GM18499 (cell line): ENCODE data around the gene UACA.
"Not testable (repeated sequence)": the region's sequence is repeated elsewhere in the genome, so short reads cannot be mapped to it uniquely, and the experiment has no call there.

Experiments used
- ATAC-seq: cut with Tn5 transposase; IDR thresholded peaks from one replicate; pipeline ENCODE4 v1.9.1; 2021; ENCODE audit warnings: moderate number of reproducible peaks; ENCODE audit not compliant: insufficient read depth, unreplicated experiment

Gene UACA

DNA sequence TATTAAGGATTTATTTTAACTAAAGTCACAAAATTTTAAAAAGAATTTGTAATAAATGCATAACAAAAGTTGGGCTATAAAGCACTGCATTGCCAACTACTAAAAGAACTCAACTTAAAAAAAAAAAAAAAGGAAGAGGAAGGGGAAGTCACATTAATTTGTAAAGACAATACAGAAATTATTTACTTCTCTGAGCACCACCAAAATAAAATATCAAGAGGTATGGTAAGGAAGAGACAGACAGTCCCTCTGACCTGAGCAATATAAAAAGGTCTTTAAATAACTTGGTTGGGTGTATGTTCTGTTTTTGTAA lies 83.5 kb downstream of the UACA start:
- no peak for ATAC-seq

DNA sequence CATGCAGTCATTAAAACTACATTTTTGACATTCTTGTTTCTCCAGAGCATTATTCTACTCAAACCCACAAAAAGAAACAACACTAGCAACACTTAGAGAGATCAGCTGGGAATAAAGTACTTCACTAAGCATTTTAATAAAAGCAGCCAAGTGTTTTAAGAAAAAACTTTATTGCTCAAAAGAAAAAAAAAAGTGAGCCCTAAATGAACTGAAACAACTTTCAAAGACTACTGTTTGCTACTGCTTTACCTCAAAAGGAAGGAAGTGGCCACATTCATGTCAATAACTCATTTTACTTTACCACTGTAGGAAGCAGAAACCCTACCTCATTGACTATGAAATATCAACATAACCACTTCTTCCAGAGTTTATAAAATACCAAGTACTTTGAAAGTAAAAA lies 91.3 kb downstream of the UACA start:
- no peak for ATAC-seq

DNA sequence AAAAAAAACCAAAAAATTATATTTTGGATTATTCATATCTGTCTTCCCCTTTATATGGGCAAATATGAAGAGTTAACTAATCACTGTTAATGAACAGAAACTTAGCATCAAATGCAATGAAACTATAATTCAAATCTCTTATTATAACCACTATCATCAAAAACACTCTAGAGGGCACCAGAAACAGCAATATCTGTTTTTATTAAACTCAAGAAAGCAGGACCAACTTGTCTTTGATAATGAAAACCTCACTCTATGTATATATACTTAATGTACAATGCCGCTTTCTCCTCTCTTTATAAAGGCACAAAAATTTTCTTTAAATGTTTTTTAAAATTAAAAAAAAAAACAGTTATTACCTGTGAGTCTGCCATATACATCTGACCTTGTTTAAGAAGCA lies 92.7 kb downstream of the UACA start:
- ATAC-seq, result no peak

DNA sequence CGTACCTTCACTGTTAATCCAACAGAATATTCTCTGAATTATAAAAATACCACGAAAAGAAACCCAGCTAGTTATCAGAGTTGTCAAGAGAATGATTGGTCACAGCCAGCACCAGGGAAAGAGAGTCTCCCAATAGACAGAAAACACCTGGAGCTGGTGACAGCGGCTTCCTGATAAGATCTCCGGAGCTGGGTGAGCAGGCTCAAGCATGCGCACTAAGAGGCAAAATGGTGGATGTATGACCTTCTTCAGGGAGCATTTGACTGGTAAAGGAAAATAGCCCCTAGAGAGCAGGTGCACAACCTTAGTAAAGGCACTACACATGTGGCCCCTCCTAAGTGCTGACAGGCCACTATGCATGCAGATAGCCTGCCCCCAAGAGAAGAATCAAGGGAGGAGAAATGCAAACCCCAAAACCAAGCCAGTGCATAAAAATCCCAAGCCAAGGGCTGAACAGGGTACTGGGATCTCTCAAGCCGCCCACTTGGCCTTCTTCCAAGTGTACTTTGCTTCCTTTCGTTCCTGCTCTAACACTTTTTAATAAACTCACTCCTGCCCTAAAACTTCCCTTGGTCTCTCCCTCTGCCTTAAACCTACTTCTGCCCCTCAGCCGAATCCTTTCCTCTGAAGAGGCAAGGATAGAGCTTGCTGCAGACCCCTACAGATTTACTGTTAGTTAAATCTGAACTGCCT lies 93.2 kb downstream of the UACA start:
- ATAC-seq, result no peak

DNA sequence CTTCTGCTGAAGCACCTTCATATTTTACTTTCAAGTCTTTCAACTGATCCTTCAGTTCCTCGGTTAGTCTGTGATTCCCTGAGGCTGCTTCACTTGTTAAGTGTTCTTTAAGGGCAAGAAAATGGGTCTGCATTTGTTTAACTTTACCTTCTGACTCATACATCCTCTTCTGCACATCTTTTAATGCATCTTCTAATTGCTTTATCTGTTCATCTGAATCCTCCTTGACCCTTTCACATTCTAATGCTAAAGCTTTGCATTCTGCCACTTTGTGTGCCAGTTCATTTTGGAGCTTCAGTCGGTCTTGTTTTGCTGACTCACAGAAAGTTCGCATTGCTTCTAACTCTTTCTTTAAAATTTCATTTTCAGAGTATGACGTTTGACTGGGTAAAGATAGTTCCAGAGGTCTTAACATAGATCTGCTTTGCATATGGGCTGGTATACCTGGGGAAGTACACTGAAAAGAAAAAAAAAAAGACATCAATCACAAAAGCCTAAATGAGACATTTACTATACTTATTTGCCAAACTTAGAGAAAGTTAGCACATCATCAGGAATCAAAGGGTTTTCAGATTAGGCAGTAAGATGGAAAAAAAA lies 94.3 kb downstream of the UACA start:
- ATAC-seq, result no peak

DNA sequence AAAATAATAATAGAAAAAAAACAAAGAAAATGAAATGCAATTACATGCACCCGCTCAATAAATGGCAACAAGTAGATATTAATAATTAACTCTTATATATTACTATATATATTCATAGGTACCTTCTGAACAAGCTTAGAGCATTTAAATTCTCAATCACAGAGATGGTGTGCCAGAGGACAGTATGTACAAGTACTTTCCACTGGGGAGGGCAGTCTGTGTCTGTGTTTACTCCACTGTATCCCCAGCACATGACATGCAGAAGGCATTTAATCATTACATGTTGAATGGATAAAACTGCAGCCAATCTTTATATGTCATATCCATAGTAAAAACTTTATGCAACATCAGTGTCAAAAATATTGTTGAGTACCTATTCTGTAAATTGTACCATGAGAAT lies 97.8 kb downstream of the UACA start:
- no peak for ATAC-seq

DNA sequence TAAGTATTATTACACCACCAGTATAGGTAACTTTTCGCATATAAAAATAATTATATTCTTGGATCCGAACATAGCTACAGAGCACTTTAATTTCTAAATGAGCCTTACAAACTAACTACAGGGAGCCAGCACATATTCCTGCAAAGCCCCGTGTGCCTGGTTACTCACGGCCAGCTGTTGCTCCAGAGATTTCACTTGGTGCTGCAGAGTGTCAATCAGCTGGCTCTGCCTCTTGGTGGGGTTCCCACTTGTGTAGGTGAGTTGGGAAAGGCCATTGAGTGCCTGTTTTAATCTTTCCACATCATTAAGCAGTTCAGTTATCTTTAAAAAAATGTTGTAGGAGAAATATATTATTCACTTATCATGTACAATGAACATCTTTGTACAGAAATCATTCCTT lies 98.9 kb downstream of the UACA start:
- no peak for ATAC-seq

DNA sequence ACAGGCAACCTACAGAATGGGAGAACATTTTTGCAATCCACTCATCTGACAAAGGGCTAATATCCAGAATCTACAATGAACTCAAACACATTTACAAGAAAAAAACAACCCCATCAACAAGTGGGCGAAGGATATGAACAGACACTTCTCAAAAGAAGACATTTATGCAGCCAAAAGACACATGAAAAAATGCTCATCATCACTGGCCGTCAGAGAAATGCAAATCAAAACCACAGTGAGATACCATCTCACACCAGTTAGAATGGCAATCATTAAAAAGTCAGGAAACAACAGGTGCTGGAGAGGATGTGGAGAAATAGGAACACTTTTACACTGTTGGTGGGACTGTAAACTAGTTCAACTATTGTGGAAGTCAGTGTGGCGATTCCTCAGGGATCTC lies 100.3 kb downstream of the UACA start:
- not testable (repeated sequence) for ATAC-seq

DNA sequence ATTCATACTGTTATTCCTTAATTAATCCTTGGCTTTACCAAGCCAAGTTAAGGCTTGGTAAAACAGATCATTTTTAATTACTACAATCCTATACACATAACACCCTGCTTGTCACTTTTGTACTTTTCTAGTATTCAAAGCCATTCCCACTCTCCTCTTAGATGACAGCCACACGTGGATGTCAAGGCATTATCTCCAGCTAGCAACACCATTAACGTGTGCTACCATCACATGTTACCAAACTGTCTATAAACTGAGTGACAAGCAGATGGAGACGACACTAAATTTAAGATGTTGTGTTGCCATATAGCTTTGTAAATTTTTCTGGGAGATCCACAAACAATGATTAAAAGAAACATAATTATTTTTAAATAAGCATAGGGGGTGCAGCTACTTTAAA lies 103.7 kb downstream of the UACA start:
- no peak for ATAC-seq

DNA sequence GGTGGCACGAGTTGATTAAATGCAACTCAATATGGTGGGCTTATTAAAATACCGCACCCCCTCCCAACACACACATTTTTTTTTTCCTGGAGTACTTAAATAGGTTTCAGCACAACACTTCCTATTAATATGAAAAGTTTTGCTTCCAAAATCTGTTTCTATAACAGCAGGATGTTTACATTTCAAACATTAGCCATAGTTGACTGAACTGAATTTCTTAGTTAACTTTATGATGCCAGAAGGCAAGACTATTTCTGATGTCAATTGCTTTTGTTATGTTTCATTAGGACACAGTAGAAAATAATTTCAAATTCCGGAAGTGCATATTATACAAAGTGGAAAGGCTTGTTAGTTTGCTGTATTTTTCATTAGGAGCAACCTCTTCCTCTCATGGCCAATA lies 104.7 kb downstream of the UACA start:
- ATAC-seq, result no peak

DNA sequence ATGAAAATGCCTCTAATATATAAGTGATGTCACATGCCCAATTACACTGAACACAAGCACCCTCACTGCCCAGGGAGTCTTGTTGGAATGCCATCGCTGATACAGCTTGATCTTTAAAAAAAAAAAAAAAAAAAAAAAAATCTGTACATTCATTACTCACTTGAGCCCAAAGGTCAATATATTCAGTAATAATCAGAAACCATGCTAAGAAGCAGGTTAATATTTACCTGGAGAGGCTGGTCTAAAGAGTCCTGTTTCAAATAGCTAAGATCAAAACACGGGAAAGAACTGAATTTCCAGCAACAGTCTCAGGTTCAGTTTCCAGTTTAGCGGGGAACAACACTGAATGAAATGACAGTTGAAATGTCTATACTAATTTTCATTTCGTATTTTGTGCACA lies 109.9 kb downstream of the UACA start:
- ATAC-seq, result no peak

DNA sequence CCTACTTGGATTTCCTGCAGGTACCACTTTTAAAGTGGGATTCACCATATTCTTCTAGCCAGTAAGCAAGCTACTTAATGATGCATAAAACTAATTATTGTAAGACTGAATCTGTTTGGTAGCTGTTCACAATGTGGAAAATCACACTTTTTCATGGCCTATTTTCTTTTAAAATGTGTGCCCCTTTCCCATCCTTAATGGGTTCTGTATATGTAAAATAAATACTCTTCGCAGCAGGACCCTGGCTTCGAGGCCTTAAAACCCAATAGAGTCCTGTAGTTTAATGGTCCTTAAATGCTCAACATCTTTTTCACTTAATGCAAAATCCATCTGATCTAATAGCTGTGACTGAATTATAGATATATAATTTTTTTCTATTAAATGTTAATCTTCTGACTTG lies 111.0 kb downstream of the UACA start:
- no peak for ATAC-seq

DNA sequence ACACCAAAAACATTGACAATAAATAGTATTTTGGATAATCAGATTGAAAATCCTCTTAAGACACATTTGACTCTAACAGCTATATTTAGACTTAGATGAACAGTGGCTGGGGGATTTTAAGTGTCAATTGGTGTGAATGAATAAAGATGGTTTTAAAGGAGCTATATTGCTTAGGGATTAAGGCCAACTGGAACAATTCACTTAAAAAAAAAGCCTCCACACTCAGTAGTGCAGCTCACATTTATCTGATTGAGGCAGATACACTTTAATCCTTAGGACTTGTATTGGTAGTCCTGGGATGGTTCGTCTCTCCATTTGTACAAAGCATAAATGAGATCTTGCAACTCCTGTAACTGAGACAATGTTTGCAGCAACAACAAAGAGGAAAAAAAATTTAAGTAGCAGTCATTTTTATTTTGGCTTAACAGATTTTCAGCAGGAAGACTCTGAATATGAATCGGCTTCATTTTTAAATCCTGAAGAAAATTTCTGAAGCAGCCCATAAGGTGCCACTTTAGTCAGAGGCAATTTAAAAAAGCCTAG lies 112.0 kb downstream of the UACA start:
- ATAC-seq, result no peak

DNA sequence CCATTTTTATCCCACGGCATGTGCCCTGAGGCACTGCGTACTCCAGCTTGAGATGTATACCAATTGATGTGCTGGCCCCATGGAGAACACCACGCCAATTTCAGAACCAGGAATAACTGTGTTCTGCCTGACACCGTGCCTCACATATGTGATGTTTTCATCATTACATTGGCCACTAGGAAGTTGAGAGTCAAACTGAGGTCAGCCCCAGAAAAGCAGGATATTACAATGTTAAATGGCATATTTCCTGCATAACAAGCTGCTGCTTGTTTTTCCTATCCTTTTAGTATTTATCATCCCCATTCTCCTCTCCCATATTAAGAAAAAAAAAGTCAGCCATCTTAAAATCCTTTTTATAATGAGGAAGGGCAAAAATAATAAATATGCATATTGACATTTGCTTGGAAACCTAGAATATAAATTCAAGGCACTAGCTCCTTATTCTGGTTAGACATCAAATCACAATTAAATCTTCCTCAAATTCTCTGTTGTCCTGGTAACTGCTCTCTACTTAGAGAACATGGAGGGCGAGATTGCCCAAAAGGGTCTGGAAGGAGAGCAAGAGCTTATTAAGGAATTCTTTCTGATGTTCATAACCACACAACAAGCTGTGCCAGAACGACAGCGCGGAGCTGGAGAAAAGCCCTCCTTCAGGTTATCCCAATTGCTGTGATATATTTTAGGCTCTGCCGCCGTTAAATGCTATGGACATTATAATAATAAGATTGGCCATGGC lies 112.6 kb downstream of the UACA start:
- no peak for ATAC-seq

DNA sequence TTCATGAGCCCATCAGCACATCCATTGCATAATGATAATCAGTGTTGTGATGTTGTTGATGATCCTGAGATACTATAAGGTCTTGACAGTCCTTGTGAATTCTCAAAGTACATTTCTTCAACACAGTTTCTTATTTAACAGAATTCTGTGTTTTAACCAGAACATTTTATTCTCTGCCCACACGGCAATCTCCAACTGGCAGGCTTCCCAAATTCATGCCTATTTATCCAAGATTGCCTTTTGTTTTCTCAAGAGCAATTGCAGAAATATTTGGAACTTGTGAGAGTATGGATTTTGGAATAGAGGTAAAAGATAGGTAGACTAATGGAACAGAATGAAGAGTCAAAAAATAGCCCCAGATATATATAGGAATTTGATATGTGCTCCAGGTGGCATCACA lies 116.0 kb downstream of the UACA start:
- ATAC-seq, result no peak

DNA sequence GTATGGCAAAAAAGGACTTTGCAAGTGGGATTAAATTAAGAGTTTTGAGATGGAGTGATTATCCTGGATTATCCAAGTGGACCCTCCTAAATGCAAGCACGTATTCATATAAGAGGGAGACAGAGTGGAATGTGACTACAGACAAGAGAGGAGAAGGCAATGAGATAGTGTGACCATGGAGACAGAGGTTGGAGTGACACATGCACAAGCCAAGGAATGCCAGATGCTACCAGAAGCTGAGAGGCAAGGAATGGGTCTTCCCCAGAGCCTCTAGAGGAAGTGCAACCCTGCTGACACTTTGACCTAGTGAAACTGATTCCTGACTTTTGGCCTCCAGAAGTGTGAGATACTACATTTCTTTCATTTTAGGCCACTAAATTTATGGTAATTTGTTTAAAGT lies 117.2 kb downstream of the UACA start:
- no peak for ATAC-seq

DNA sequence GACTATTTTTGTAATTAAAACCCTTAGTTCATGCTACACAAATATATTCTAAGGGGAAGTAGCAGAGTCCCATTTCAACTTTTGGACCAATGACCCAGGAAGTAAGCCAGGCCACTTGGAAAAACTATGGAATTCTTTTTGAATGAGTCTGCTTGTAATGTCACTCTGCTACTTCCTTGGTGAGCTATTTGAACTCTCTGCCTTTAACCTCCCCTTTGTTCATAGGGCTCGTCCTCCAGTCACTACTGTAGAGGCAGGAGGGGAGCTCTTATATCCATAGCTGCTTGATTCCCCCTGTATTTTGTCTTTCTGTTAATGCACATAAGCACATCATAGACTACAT lies 119.6 kb downstream of the UACA start:
- no peak for ATAC-seq

DNA sequence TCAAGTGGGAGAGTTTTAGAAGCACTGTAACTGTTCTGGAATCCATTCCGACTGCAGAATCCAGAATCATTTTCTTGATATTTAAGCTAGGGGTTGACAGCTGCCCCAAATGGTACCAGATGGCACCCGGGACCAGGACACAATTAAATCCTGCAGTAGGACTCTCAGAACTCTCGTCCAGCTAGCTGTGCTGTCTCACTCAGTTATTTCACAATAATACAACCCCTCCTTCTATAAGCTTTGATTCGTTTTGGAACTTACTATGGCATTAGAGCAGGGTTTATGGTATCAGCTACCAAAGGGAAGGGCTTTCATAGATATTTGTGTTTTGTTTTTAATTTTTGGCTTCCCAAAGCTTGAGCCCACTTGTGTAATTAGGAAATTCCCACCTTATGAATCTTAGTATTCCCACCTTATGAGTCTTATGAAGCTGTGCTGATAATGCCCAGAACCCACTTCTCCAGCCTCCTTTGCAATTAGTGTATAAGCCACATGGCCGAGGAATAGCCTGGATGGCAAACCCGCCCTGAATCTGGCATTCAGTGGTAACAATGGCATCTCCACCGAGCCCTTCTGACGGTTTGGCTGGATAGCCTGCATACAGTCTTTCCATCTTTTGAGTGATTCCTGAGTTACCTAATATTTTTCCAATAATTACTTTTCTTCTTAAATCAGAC lies 120.1 kb downstream of the UACA start:
- no peak for ATAC-seq

DNA sequence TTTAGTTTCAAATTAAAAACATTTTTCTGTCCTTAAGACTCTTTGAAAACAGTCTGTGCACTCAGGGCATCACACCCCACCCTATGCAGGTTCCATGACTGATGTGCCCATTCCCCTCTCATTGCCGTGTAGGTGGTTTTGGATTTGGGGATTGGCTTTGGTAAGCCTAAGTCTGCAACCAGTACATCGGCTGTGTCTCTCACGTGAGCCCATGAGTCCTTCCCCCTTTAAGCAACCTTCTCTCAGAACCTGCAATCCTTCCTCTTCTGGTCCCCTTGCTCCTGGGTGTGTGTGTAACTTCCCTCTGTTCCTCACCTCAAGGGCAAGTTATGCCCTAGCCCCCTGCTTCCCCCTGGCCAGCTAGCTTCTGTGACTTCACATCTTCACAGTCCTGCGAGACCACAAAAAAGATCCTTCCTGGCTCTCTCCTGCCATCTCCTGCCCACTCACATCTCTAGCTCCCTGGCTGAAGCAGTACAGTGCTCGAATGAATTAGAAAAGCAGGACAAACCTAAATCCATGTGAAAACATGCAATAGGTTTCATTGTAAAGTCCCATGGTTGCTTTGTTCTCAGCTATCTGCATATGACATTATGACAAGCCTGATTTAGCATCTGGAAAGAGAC lies 126.7 kb downstream of the UACA start:
- no peak for ATAC-seq

DNA sequence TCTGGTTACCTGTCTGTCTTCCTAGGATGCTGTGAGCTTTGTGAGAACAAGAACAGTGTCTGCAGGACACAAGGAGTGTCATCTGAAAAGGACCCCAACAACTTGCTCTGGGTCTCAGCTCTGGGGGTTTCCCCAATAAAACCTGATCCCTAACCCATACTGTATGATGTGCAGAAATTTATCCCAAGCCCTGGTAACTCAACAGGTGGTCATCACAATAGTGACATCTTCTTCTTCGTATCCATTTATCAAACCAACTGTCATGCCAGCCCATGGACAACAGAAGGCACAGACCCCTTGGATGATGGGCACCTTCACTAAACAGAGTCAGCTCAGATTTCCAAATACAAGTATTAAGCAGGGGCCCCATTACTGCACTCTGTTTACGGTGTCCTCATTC lies 127.5 kb downstream of the UACA start:
- ATAC-seq, result no peak

DNA sequence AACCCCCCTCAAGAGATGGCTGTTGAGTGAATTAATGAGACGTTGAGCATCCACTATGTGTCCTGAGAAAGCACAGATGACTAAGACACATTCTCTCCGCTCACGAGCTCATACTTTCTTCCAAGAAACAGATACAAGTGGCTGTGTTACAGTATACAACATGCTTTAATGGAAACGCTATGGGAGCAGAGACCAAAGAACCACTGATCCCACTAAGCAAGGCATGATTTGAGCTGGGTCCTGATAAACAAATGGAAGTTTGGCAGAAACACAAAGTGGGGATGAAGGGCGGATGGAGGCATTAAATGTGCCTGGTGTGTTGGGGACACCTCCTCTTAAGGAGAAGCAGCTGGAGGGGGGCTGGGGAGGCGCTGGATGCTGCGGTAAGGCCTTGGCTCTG lies 129.4 kb downstream of the UACA start:
- ATAC-seq, result no peak
